ENCODE measurements around the gene ZNF548.

ZNF548 gene

GRCh38 chr19:57437931-57438330 is 48.3 kb downstream of the ZNF548 start:
- H3K36me3 ChIP-seq (ENCODE audit: control insufficient read depth in 2 of 2, insufficient read depth in 2 of 2, low read length in 2 of 2), result peaks cover 7 to 17% of the 10 kb centered on the region in 2 donors
- no peak overlapping the region for H3K4me3 ChIP-seq (ENCODE audit: low read length in 2 of 2)
- no peaks in the 10 kb centered on the region for H3K27me3 ChIP-seq (ENCODE audit: control insufficient read depth in 1 of 2, insufficient read depth in 2 of 2, low read length in 2 of 2)
- no peak overlapping the region for H3K9ac ChIP-seq (ENCODE audit: low read length in 2 of 2)
- no peak overlapping the region for H3K27ac ChIP-seq (ENCODE audit: low read length)
- peaks cover 0 to 6% of the 10 kb centered on the region in 2 donors for H3K9me3 ChIP-seq (ENCODE audit: control insufficient read depth in 2 of 2, low read length in 2 of 2)
- H3K4me1 ChIP-seq (ENCODE audit: control insufficient read depth, insufficient read depth, low read length), result peaks cover 16% of the 10 kb centered on the region

GRCh38 chr19:57438925-57439324 is 49.3 kb downstream of the ZNF548 start:
- peaks cover 16 to 27% of the 10 kb centered on the region in 2 donors for H3K36me3 ChIP-seq (ENCODE audit: control insufficient read depth in 2 of 2, insufficient read depth in 2 of 2, low read length in 2 of 2)
- H3K27ac ChIP-seq (ENCODE audit: low read length), result no peak overlapping the region
- H3K4me3 ChIP-seq (ENCODE audit: low read length in 2 of 2), result no peak overlapping the region
- H3K9ac ChIP-seq (ENCODE audit: low read length in 2 of 2), result no peak overlapping the region
- peaks cover 16% of the 10 kb centered on the region for H3K4me1 ChIP-seq (ENCODE audit: control insufficient read depth, insufficient read depth, low read length)
- peaks cover 2 to 13% of the 10 kb centered on the region in 2 donors for H3K9me3 ChIP-seq (ENCODE audit: control insufficient read depth in 2 of 2, low read length in 2 of 2)
- no peaks in the 10 kb centered on the region for H3K27me3 ChIP-seq (ENCODE audit: control insufficient read depth in 1 of 2, insufficient read depth in 2 of 2, low read length in 2 of 2)

- Histone ChIP-seq H3K27me3 (ENCODE audit: control insufficient read depth in 1 of 2, insufficient read depth in 2 of 2, low read length in 2 of 2) (no peaks in the 10 kb centered on the region), H3K27ac (ENCODE audit: low read length) (no peak overlapping the region), H3K36me3 (ENCODE audit: control insufficient read depth in 2 of 2, insufficient read depth in 2 of 2, low read length in 2 of 2) (peaks cover 28 to 37% of the 10 kb centered on the region in 2 donors), H3K4me3 (ENCODE audit: low read length in 2 of 2) (no peak overlapping the region), H3K9me3 (ENCODE audit: control insufficient read depth in 2 of 2, low read length in 2 of 2) (peaks cover 6 to 19% of the 10 kb centered on the region in 2 donors), H3K4me1 (ENCODE audit: control insufficient read depth, insufficient read depth, low read length) (no peaks in the 10 kb centered on the region), H3K9ac (ENCODE audit: low read length in 2 of 2) (no peak overlapping the region)
Observed at GRCh38 chr19:57441979-57442752, 52.5 kb downstream of the ZNF548 start.

- Histone ChIP-seq H3K36me3 (ENCODE audit: control insufficient read depth in 2 of 2, insufficient read depth in 2 of 2, low read length in 2 of 2) (peaks cover 27 to 37% of the 10 kb centered on the region in 2 donors), H3K4me3 (ENCODE audit: low read length in 2 of 2) (no peak overlapping the region), H3K4me1 (ENCODE audit: control insufficient read depth, insufficient read depth, low read length) (no peaks in the 10 kb centered on the region), H3K9ac (ENCODE audit: low read length in 2 of 2) (no peak overlapping the region), H3K27me3 (ENCODE audit: control insufficient read depth in 1 of 2, insufficient read depth in 2 of 2, low read length in 2 of 2) (no peaks in the 10 kb centered on the region), H3K27ac (ENCODE audit: low read length) (no peak overlapping the region), H3K9me3 (ENCODE audit: control insufficient read depth in 2 of 2, low read length in 2 of 2) (peaks cover 6 to 19% of the 10 kb centered on the region in 2 donors)
Observed at GRCh38 chr19:57443121-57443696, 53.6 kb downstream of the ZNF548 start.

GRCh38 chr19:57452307-57452706 is 62.7 kb downstream of the ZNF548 start:
- peaks cover 2 to 13% of the 10 kb centered on the region in 2 donors for H3K9me3 ChIP-seq (ENCODE audit: control insufficient read depth in 2 of 2, low read length in 2 of 2)

More at GRCh38 chr19:57452307-57452706, 62.7 kb downstream of the ZNF548 start:
- no peak overlapping the region for H3K9ac ChIP-seq (ENCODE audit: low read length in 2 of 2)
- no peaks in the 10 kb centered on the region for H3K4me1 ChIP-seq (ENCODE audit: control insufficient read depth, insufficient read depth, low read length)
- H3K27ac ChIP-seq (ENCODE audit: low read length), result no peak overlapping the region
- no peak overlapping the region for H3K4me3 ChIP-seq (ENCODE audit: low read length in 2 of 2)
- H3K27me3 ChIP-seq (ENCODE audit: control insufficient read depth in 1 of 2, insufficient read depth in 2 of 2, low read length in 2 of 2), result no peaks in the 10 kb centered on the region
- peaks cover 5 to 9% of the 10 kb centered on the region in 2 donors for H3K36me3 ChIP-seq (ENCODE audit: control insufficient read depth in 2 of 2, insufficient read depth in 2 of 2, low read length in 2 of 2)

Measured in stomach smooth muscle (tissue), 2 donors.